Dendritic cell treated with granulocyte-macrophage colony-stimulating factor and Interleukin-4, amounts not matched to agents 40 ng/mL and 50 ng/mL, for 4 days (primary cell): ENCODE results near the gene PRSS36.

Source experiments
- H3K27ac Mint-ChIP-seq: one replicate; pipeline ENCODE4 v1.8.0; 2022; ENCODE audit warnings: mild to moderate bottlenecking, mixed read lengths
- H3K27me3 Mint-ChIP-seq: one replicate; pipeline ENCODE4 v1.8.0; 2022; ENCODE audit warnings: mild to moderate bottlenecking, mixed read lengths
- H3K36me3 Mint-ChIP-seq: one replicate; pipeline ENCODE4 v1.8.0; 2022; ENCODE audit warnings: low read depth, mixed read lengths
- H3K4me1 Mint-ChIP-seq: one replicate; pipeline ENCODE4 v1.8.0; 2022; ENCODE audit warnings: low read depth, mixed read lengths
- H3K4me3 Mint-ChIP-seq: one replicate; pipeline ENCODE4 v1.8.0; 2022; ENCODE audit warnings: mild to moderate bottlenecking, moderate library complexity, mixed read lengths
- H3K9me3 Mint-ChIP-seq: one replicate; pipeline ENCODE4 v1.8.0; 2022; ENCODE audit warnings: mixed read lengths
- intact Hi-C: fragments of 100-400 bp; cut with micrococcal nuclease; formaldehyde crosslinking; loops from one replicate; pipeline ENCODE4 v1.15.0; 2022

PRSS36 gene

DNA sequence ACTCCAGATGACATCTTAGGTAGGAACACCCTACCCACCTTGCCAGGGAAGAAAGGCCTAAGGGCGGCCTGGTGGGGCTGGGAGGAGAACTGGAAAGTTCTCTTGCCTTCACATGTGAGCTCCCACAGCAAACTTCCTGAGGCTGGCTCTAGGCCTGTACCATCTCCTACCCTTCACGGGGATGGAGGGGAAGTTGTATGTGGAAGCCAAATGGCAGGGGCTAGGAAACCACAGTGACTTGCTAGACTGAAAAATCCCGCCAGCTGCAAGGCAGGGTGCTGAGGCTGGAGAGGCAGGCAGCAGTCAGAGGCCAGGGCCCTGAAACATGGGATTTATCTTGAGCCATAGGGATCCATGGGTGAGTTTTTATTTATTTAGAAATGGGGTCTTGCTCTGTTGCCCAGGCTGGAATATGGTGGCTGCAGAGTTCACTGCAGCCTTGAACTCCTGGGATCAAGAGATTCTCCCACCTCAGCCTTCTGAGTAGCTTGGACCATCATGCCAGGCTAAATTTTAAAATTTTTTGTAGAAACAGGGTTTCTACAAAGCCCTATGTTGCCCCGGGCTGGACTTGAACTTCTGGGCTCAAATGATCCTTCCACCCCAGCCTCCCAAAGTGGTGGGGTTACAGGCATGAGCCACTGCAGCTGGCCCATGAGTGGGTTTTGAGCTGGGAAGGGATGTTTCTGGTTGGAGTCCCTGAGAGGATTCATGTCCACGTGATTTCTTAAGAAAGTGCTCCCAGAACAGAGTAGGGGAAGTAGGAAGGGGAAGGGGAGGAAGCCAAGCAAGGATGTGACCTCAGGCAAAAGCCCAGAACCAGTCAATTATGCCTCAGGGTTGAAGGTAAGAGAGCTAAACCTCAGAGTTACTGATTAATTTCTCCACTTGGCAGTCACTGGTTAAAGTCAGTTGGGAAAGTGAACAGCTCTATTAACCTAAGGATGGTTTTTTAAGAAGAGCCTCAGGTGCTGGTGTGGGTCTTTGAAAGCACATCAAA is 36.4 kb downstream of the PRSS36 start:
- peaks cover 74% of the 10 kb centered on the region for H3K4me1 Mint-ChIP-seq
- intact Hi-C loops, result no loop called here
- peaks cover 84% of the 10 kb centered on the region for H3K36me3 Mint-ChIP-seq
- no peaks in the 10 kb centered on the region for H3K27me3 Mint-ChIP-seq
- no peaks in the 10 kb centered on the region for H3K9me3 Mint-ChIP-seq
- H3K27ac Mint-ChIP-seq, result peak overlapping the region; percentile 98
- peak overlapping the region; percentile 65 for H3K4me3 Mint-ChIP-seq

DNA sequence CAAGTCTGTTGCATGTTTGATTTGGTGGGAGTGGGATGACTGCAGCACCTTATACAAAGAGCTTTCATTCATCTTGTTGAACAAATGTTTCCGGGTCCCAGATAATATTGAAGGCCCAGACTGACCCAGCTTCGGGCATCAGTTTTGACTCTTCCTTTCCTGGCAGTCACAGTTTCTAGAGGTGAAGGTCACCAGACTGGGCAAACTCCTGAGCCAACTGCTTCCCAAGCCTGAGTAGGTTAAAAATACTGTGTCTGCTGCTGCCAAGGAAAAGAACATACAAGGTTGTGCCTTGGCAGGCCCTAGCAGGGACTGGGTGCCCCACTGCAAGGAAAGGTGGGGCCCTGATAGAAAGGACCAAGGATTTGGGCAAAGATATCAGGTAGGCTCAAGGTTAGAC is 37.2 kb downstream of the PRSS36 start:
- Mint-ChIP-seq H3K36me3 (peaks cover 77% of the 10 kb centered on the region), H3K4me1 (peaks cover 74% of the 10 kb centered on the region), H3K9me3 (no peaks in the 10 kb centered on the region), H3K27me3 (no peaks in the 10 kb centered on the region), H3K4me3 (peak overlapping the region; percentile 13), H3K27ac (peak overlapping the region; percentile 98)
- intact Hi-C loops, result no loop called here

DNA sequence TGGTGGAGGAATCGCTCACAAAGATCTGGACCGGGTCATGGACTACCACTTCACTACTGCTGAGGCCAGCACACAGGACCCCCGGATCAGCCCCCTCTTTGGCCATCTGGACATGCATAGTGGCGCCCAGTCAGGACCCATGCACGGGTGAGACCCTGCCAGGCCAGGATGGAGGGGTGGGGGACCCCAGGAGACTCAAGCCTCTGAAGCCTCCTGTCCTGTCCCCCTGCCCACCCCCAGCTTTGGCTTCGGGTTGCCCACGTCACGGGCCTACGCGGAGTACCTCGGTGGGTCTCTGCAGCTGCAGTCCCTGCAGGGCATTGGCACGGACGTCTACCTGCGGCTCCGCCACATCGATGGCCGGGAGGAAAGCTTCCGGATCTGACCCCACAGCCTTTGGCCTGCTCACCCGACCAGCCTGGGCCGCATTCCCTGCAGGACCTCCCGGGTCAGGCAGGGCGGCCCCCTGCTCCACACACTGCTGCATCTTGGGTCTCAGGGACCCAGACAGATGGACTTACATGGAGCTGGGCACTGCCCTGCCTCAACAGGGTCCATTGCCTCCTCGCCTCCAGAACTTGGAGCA is 37.9 kb downstream of the PRSS36 start:
- Mint-ChIP-seq H3K36me3 (peaks cover 70% of the 10 kb centered on the region), H3K4me3 (no peak overlapping the region), H3K27ac (peak overlapping the region; percentile 98), H3K9me3 (no peaks in the 10 kb centered on the region), H3K27me3 (no peaks in the 10 kb centered on the region), H3K4me1 (peaks cover 80% of the 10 kb centered on the region)
- intact Hi-C loops, result no loop called here

DNA sequence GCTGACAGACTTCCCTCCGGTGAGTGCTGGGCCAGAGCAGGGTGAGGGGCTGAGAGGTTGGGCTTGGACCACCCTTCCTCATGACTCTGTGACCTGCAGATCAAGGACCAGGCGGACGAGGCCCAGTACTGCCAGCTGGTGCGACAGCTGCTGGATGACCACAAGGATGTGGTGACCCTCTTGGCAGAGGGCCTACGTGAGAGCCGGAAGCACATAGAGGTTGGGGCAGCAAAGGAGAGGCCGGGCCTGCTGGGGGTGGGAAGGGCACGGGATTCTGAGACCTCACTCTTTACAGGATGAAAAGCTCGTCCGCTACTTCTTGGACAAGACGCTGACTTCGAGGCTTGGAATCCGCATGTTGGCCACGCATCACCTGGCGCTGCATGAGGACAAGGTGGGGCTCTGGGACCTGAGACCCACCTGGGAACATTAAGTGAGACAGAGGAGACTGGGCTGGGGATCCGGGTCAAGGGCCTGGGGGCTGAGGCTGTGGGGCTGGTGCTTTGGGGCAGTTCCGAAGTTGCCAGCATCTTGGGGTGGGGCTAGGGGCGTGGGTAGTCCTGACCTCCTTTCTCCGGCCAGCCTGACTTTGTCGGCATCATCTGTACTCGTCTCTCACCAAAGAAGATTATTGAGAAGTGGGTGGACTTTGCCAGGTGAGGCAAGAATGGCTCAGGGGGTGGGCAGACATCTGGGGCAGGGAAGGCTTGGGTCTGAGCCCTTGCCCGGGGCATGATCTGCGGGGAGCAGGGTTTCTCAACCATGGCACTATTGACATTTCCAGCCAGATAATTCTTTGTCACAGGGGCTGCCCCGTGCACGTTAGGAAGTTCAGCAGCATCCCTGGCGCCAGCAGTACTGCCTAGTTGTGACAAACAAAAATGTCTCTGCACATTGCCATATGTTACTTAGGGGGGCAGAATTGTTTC is 39.5 kb downstream of the PRSS36 start:
- intact Hi-C loops, result no loop called here
- H3K4me3 Mint-ChIP-seq, result peak overlapping the region; percentile 88
- H3K9me3 Mint-ChIP-seq, result no peaks in the 10 kb centered on the region
- H3K27me3 Mint-ChIP-seq, result no peaks in the 10 kb centered on the region
- peaks cover 54% of the 10 kb centered on the region for H3K36me3 Mint-ChIP-seq
- peak overlapping the region; percentile 75 for H3K27ac Mint-ChIP-seq
- peaks cover 75% of the 10 kb centered on the region for H3K4me1 Mint-ChIP-seq

DNA sequence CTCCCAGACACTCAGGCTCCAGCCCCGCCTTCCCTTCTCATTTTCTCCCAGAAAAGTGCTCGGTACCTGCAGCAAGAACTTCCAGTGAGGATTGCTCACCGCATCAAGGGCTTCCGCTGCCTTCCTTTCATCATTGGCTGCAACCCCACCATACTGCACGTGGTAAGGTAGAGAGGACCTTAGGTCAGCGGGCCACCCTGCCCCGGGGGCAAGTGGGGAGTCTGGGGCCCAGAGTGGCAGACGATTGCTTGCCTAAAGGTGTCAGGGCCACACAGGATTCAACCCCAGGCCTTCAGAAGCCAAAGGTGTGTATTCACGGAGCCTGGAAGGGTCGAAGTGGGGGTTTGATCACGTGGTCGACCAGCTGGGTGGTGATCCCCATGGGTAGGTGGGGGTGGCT is 40.2 kb downstream of the PRSS36 start:
- Mint-ChIP-seq H3K27me3 (no peaks in the 10 kb centered on the region), H3K4me3 (peak overlapping the region; percentile 88), H3K36me3 (peaks cover 48% of the 10 kb centered on the region), H3K9me3 (no peaks in the 10 kb centered on the region), H3K4me1 (peaks cover 70% of the 10 kb centered on the region), H3K27ac (peak overlapping the region; percentile 75)
- intact Hi-C loops, result loop anchor here (5.0 kb wide), 2 partner anchors 33 to 37 kb away; partner anchors contain the start of genes ZNF646 and ZNF668

DNA sequence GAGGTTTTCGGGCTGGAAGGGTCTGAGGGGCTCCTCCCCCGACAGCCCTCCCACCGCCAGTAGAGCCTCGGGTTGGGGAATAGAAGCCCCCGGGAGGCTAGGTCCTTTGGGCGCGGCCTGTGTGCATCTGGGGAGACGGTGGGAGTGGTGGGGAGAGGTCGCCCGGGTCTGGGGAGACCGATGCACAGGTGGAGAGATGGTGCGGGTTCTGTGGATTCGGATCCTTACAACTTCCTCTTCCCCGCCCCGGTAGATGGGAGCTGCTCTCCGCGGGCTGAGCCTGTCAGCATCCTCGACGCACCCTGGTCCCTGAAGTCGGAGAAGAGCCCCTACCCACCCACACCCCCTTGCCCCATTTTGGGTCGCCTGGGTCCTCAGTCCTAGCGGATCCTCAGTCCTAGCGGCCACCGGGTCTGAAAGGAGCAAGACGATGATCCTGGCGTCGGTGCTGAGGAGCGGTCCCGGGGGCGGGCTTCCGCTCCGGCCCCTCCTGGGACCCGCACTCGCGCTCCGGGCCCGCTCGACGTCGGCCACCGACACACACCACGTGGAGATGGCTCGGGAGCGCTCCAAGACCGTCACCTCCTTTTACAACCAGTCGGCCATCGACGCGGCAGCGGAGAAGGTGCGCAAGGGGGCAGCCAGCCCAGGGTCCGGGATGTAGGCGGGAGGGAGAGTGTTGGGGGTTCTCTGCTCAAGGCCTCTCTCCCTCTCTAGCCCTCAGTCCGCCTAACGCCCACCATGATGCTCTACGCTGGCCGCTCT is 40.9 kb downstream of the PRSS36 start:
- intact Hi-C loops, result loop anchor here (5.0 kb wide), 2 partner anchors 33 to 37 kb away; partner anchors contain the start of genes ZNF646 and ZNF668
- Mint-ChIP-seq H3K4me3 (peak overlapping the region; percentile 88), H3K36me3 (peaks cover 46% of the 10 kb centered on the region), H3K27me3 (no peaks in the 10 kb centered on the region), H3K9me3 (no peaks in the 10 kb centered on the region), H3K4me1 (peaks cover 65% of the 10 kb centered on the region), H3K27ac (peak overlapping the region; percentile 75)

DNA sequence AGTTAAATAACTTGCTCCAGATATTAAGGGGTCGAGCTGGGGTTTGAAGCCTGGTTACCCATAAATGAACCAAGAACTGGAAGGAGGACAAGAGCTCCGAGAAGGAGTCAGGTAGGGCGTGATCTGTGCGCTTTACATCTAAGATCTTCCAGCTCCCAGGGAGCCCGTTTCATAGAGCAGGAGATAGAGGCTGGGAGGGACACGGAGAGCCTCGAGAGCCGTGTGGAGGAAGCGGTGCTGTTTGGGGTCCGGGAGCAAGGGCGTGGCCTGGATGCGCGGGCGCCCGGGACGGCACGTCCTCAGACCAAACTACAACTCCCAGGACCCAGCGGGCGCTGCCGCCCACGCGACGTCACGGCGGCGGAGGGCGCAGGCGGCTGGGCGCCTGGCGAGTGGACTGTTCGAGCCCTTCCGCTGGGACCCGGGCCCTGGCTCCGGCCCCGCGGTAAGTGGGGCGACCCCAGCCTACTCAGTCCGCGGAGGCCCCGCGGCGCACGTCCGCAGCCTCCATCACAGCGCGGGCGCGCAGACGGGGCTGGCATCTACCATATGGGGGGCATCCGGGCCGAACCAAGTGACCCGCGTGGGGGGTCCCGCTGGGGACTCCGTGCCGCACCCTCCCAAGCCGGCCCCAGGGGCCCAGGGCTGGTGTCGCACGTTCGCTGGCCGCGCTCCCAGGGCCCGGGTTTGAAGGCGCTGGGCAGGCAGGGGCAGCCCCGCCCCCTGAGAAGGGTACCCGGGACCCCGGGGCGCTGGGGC is 41.7 kb downstream of the PRSS36 start, which contains the start of gene BCKDK:
TSS of gene BCKDK (plus strand) at position 352 of the 759 bp plus-strand sequence. CDS start 838 bp downstream, outside the sequence.
- intact Hi-C loops, result loop anchor here (5.0 kb wide), 2 partner anchors 34 to 36 kb away; partner anchors contain the start of genes ZNF646 and ZNF668
- H3K4me3 Mint-ChIP-seq, result peak within 1 kb of the TSS; percentile 88
- peak within 1 kb of the TSS; percentile 75 for H3K27ac Mint-ChIP-seq
- H3K4me1 Mint-ChIP-seq, result peaks cover 58% of the 10 kb centered on the region
- peaks cover 46% of the 10 kb centered on the region for H3K36me3 Mint-ChIP-seq
- no peaks in the 10 kb centered on the region for H3K9me3 Mint-ChIP-seq
- H3K27me3 Mint-ChIP-seq, result no peaks in the 10 kb centered on the region

DNA sequence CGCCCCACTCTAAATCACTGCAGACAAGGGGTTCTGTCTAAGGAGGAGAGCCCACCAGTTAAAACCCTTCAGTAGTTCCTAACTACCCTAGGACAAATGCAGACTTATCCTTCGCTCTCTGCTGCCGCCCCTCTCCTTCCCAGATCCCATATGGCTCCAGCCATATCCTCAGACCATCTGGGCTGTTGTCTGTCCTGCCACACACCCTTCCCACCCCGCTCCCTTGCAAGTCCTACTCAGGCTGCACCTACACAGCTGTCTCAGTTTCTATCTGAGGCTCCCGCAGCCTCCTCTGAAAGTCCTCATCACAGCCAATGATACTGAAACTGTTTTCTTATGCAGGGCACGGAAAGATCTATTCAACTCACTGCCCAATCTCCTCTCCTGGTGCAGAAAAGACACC is 42.4 kb downstream of the PRSS36 start:
- Mint-ChIP-seq H3K36me3 (peaks cover 40% of the 10 kb centered on the region), H3K4me1 (peaks cover 50% of the 10 kb centered on the region), H3K27ac (peak overlapping the region; percentile 75), H3K9me3 (no peaks in the 10 kb centered on the region), H3K27me3 (no peaks in the 10 kb centered on the region), H3K4me3 (no peak overlapping the region)
- intact Hi-C loops, result loop anchor here (5.0 kb wide), 2 partner anchors 35 kb away; partner anchors contain the start of genes ZNF646 and ZNF668

DNA sequence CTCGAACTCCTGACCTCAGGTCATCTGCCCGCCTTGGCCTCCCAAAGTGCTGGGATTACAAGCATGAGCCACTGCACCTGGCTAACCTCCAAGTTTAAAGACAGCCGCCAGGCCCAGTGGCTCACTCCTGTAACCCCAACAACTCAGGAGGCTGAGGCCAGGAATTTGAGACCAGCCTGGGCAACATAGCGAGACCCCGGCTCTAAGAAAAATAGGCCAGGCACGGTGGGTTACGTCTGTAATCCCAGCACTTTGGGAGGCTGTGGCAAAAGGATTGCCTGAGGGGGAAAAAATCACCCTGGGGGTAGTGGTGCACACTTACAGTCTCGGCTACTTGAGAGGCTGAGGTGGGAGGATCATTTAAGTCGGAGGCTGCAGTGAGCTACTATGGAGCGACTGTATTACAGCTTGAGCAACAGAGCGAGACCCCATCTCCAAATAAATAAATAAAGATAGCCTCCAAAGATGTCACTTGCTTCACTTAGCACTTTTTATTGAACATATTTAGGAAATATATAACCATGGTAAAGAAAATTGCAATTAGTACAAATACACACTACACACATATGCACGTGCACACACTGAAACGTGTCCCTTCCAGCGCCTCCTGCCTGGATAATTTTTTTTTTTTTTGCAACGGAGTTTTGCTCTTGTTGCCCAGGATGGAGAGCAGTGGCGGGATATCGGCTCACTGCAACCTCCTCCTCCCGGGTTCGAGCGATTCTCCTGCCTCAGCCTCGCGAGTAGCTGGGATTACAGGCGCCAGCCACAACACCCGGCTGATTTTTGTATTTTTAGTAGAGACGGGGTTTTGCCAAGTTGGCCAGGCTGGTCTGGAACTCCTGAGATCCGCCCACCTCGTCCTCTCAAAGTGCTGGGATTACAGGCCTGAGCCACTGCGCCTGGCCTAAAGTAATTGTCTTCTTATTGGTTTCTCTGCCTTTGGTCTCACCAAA is 43.1 kb downstream of the PRSS36 start:
- intact Hi-C loops, result loop anchor here (5.0 kb wide), 2 partner anchors 34 to 36 kb away; partner anchors contain the start of genes ZNF646 and ZNF668
- Mint-ChIP-seq H3K4me3 (no peak overlapping the region), H3K36me3 (peaks cover 33% of the 10 kb centered on the region), H3K9me3 (no peaks in the 10 kb centered on the region), H3K27ac (peak overlapping the region; percentile 83), H3K4me1 (peaks cover 44% of the 10 kb centered on the region), H3K27me3 (no peaks in the 10 kb centered on the region)

DNA sequence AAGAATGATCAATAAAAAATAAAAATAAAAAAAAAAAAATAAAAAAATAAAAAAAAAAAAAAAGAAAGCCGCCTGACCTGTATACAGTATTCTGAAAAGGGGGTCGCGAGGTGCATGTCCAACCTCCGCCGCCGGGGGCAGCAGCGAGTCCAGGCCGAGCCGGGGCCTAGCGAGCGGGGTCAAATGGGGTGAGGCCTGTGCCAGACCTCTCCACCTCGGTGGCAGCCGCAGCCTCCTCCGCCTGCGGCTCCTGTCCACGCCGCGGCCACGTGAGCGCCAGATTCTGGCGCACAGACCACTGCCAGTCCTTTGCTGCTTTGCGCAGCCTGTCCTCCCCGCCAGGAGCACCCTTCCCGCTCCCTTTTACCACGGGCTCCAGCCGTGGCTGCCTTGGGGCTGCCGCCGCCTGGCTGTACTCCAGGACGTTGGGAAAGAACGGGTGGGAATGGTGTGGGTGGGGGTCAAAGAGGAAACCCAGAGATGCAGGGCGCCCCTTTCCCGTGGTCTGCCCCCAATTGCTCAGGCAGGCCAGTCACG is 44.1 kb downstream of the PRSS36 start:
- peaks cover 23% of the 10 kb centered on the region for H3K36me3 Mint-ChIP-seq
- H3K9me3 Mint-ChIP-seq, result no peaks in the 10 kb centered on the region
- H3K27ac Mint-ChIP-seq, result peak overlapping the region; percentile 83
- intact Hi-C loops, result loop anchor here (5.0 kb wide), 2 partner anchors 33 to 37 kb away; partner anchors contain the start of genes ZNF646 and ZNF668
- peaks cover 34% of the 10 kb centered on the region for H3K4me1 Mint-ChIP-seq
- H3K27me3 Mint-ChIP-seq, result no peaks in the 10 kb centered on the region
- peak overlapping the region; percentile 56 for H3K4me3 Mint-ChIP-seq
